CD4-positive, alpha-beta T cell treated with Interleukin-4 for 1 hour (primary cell): Measurements from ENCODE around the gene KIF19.

Experiments
- DNase-seq, 2 donors: peaks; one replicate each; pipeline ENCODE4 v3.0.0-alpha.2; 2020 to 2022

The KIF19 gene

GRCh38 chr17:74368341-74369081, 42.5 kb downstream of the KIF19 start:
- peak; percentile 69 to 78 for DNase-seq

GRCh38 chr17:74369221-74369620, 43.2 kb downstream of the KIF19 start:
- DNase-seq, result peak; percentile 64 to 66

GRCh38 chr17:74369665-74370490, 43.9 kb downstream of the KIF19 start:
- DNase-seq, result no peak

- no peak for DNase-seq
Measured at GRCh38 chr17:74371653-74372147, 45.7 kb downstream of the KIF19 start.

- DNase-seq, result no peak
Measured at GRCh38 chr17:74372426-74372825, 46.4 kb downstream of the KIF19 start.

GRCh38 chr17:74373838-74374606, 48.0 kb downstream of the KIF19 start:
- DNase-seq, result no peak

- no peak for DNase-seq
Measured at GRCh38 chr17:74374858-74375257, 48.8 kb downstream of the KIF19 start.

GRCh38 chr17:74379495-74380085, 53.6 kb downstream of the KIF19 start:
- DNase-seq, result peak; percentile 88 to 90

- DNase-seq, result no peak
Measured at GRCh38 chr17:74380086-74380958, 54.3 kb downstream of the KIF19 start.

GRCh38 chr17:74380959-74381808, 55.2 kb downstream of the KIF19 start:
- no peak for DNase-seq

- DNase-seq, result no peak
Measured at GRCh38 chr17:74383141-74383540, 57.1 kb downstream of the KIF19 start.

- DNase-seq, result no peak
Measured at GRCh38 chr17:74385201-74385600, 59.2 kb downstream of the KIF19 start.

GRCh38 chr17:74386386-74386785, 60.4 kb downstream of the KIF19 start:
- DNase-seq, result no peak

GRCh38 chr17:74387365-74388218, 61.6 kb downstream of the KIF19 start:
- DNase-seq, result no peak

GRCh38 chr17:74389084-74389753, 63.2 kb downstream of the KIF19 start:
- no peak for DNase-seq

- DNase-seq, result no peak
Measured at GRCh38 chr17:74389937-74390679, 64.1 kb downstream of the KIF19 start.

- no peak for DNase-seq
Measured at GRCh38 chr17:74390680-74391653, 64.9 kb downstream of the KIF19 start.
